ENCODE measurements around the gene PPP1R9B. TPM values are rescaled to one million over a fixed set of nuclear protein-coding genes. Genes with fewer than 3 reads are reported as not detected.

PPP1R9B gene
- total RNA-seq, 1 donor from 2014 or later: 103 TPM

- H3K4me1 ChIP-seq: peaks cover 54% of the 10 kb centered on the region
- peaks cover 53% of the 10 kb centered on the region for H3K36me3 ChIP-seq
- no peak overlapping the region for H3K27ac ChIP-seq
- no peaks in the 10 kb centered on the region for H3K27me3 ChIP-seq
- no peak overlapping the region for H3K4me3 ChIP-seq
- TF ChIP-seq CTCF (IDR thresholded peaks at IDR 0.05): no peak
- ATAC-seq (no peak), DNase-seq (no peak)
- intact Hi-C loops (cut with DNase I): no loop called here
- H3K9me3 ChIP-seq: no peaks in the 10 kb centered on the region
Observed at GRCh38 chr17:50144845-50145531, 5.5 kb downstream of the PPP1R9B start.

DNA sequence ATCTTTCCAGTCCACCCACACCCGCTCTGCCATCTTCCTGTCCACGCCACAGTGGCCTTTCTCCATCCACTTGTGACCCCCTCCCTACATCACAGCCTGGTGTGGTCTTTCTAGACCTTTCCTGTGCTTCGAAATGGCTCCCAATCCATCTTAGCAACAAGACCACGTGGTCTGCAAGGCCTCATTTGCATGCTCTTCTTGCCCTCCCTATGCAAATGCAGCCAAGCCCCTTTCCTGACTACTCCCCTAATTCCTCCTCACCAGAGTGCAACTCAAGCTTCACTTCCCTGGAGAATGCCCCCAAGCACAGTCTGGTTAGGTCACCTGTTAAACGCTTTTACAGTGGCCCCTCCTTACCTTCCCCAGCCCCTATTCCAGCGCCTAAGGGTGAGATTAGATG lies 6.1 kb downstream of the PPP1R9B start:
- Histone ChIP-seq H3K27me3 (no peaks in the 10 kb centered on the region), H3K4me1 (peaks cover 54% of the 10 kb centered on the region), H3K36me3 (peaks cover 58% of the 10 kb centered on the region), H3K9me3 (no peaks in the 10 kb centered on the region), H3K27ac (no peak overlapping the region), H3K4me3 (no peak overlapping the region)
- ATAC-seq (no peak), DNase-seq (no peak)
- no peak for TF ChIP-seq CTCF (IDR thresholded peaks at IDR 0.05)
- intact Hi-C loops (cut with DNase I): no loop called here

GRCh38 chr17:50143461-50144176 lies 6.9 kb downstream of the PPP1R9B start:
- DNase-seq: no peak
- H3K4me1 ChIP-seq: peaks cover 54% of the 10 kb centered on the region
- ATAC-seq: no peak
- TF ChIP-seq CTCF (IDR thresholded peaks at IDR 0.05): no peak
- intact Hi-C loops (cut with DNase I): no loop called here
- peaks cover 66% of the 10 kb centered on the region for H3K36me3 ChIP-seq
- H3K4me3 ChIP-seq: no peak overlapping the region
- H3K9me3 ChIP-seq: no peaks in the 10 kb centered on the region
- no peak overlapping the region for H3K27ac ChIP-seq
- H3K27me3 ChIP-seq: no peaks in the 10 kb centered on the region

DNA sequence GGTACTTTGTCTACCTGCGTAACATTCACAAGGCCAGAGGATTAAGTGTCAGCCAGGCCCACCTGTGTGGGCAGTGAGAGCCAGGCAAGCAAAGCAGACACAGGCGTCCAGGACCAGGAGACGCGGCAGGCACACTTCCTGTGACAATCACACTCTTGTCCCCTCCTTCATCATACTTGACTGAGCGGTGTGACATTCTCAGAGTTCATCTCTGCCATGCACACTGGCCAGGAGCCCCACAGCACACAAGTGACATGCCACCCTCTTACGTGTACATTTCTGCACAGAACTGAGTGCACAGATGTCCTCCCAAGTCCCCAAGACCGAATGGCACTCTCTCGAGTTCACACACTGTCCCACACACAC lies 8.7 kb downstream of the PPP1R9B start:
- Histone ChIP-seq H3K27me3 (no peaks in the 10 kb centered on the region), H3K4me3 (no peak overlapping the region), H3K27ac (peak overlapping the region; percentile 71), H3K9me3 (no peaks in the 10 kb centered on the region), H3K4me1 (peaks cover 39% of the 10 kb centered on the region), H3K36me3 (peaks cover 84% of the 10 kb centered on the region)
- DNase-seq: no peak
- no peak for TF ChIP-seq CTCF (IDR thresholded peaks at IDR 0.05)
- ATAC-seq: no peak
- intact Hi-C loops (cut with DNase I): no loop called here

GRCh38 chr17:50141026-50141744 lies 9.3 kb downstream of the PPP1R9B start:
- intact Hi-C loops (cut with DNase I): no loop called here

More at GRCh38 chr17:50141026-50141744, 9.3 kb downstream of the PPP1R9B start:
- H3K27ac ChIP-seq: peak overlapping the region; percentile 71
- H3K4me3 ChIP-seq: no peak overlapping the region
- no peak for TF ChIP-seq CTCF (IDR thresholded peaks at IDR 0.05)
- H3K27me3 ChIP-seq: no peaks in the 10 kb centered on the region
- no peak for ATAC-seq
- peaks cover 33% of the 10 kb centered on the region for H3K4me1 ChIP-seq
- peaks cover 89% of the 10 kb centered on the region for H3K36me3 ChIP-seq
- no peak for DNase-seq
- no peaks in the 10 kb centered on the region for H3K9me3 ChIP-seq

All from upper lobe of right lung (tissue), 1 donor.